Osteoblast (primary cell): Measurements from ENCODE around the gene CLDN11. TPM values are rescaled to one million over a fixed set of nuclear protein-coding genes. Genes with fewer than 3 reads are reported as not detected.

ENCODE experiments used
- DNase-seq: peaks from one replicate; pipeline ENCODE4 v3.0.0; 2011; ENCODE audit warnings: low spot score, mixed read lengths; ENCODE audit not compliant: insufficient read length; ENCODE audit errors: missing footprints
- H2AFZ ChIP-seq: 2 replicates; pipeline ENCODE4 v1.6.0; 2011; ENCODE audit warnings: mild to moderate bottlenecking, low read length
- H3K27ac ChIP-seq: 2 replicates; pipeline ENCODE4 v1.5.1; 2011; ENCODE audit warnings: mild to moderate bottlenecking, low read depth, low read length, moderate library complexity
- H3K27me3 ChIP-seq: 2 replicates; pipeline ENCODE4 v1.6.0; 2012; ENCODE audit warnings: mild to moderate bottlenecking, control low read depth, inconsistent platforms, low read length, moderate library complexity; ENCODE audit not compliant: insufficient read depth
- H3K36me3 ChIP-seq: 2 replicates; pipeline ENCODE4 v1.5.1; 2011; ENCODE audit warnings: mild to moderate bottlenecking, low read length, control low read depth, moderate library complexity; ENCODE audit not compliant: insufficient read depth
- H3K4me1 ChIP-seq: 2 replicates; pipeline ENCODE4 v1.5.1; 2011; ENCODE audit warnings: mild to moderate bottlenecking, low read length, control low read depth, moderate library complexity; ENCODE audit not compliant: insufficient read depth
- H3K4me2 ChIP-seq: 2 replicates; pipeline ENCODE4 v1.6.0; 2011; ENCODE audit warnings: mild to moderate bottlenecking, low read length; ENCODE audit not compliant: insufficient read depth
- H3K4me3 ChIP-seq: fragments of 200-600 bp; sonication (generic); 3 replicates; pipeline ENCODE4 v1.5.1; 2012; ENCODE audit warnings: mild to moderate bottlenecking, low read length, inconsistent platforms; ENCODE audit not compliant: insufficient read depth
- H3K79me2 ChIP-seq: 2 replicates; pipeline ENCODE4 v1.6.0; 2012; ENCODE audit warnings: mild to moderate bottlenecking, low read length, control low read depth, inconsistent platforms; ENCODE audit not compliant: insufficient read depth
- H3K9me3 ChIP-seq: 2 replicates; pipeline ENCODE4 v1.5.1; 2011; ENCODE audit warnings: low read depth, low read length, control low read depth
- H4K20me1 ChIP-seq: 2 replicates; pipeline ENCODE4 v1.6.0; 2012; ENCODE audit warnings: mild to moderate bottlenecking, low read length, control low read depth; ENCODE audit not compliant: insufficient read depth
- CTCF ChIP-seq: IDR thresholded peaks from 2 replicates; pipeline ENCODE4 v1.5.1; 2011; ENCODE audit warnings: mild to moderate bottlenecking, low read depth, low read length, moderate library complexity; ENCODE audit errors: extremely low read depth
- total RNA-seq: library from RNA; depleted of rRNA; stranded (reverse); fragments of >200 nt; gene quantifications from 2 replicates; pipeline ENCODE4 v1.2.3, GENCODE V29; 2012

CLDN11 gene
- total RNA-seq, 1 donor = 50.3 TPM

- Histone ChIP-seq H3K27me3 (no peaks in the 10 kb centered on the region), H3K9me3 (no peaks in the 10 kb centered on the region), H3K4me3 (no peak overlapping the region), H3K4me1 (peaks cover 20% of the 10 kb centered on the region), H3K36me3 (peaks cover 16% of the 10 kb centered on the region), H4K20me1 (no peaks in the 10 kb centered on the region), H3K79me2 (no peaks in the 10 kb centered on the region), H3K4me2 (no peak overlapping the region), H2AFZ (no peak overlapping the region), H3K27ac (no peak overlapping the region)
- TF ChIP-seq CTCF = no peak
- peak; percentile 18 for DNase-seq
Measured at GRCh38 chr3:170426240-170426797, 7.7 kb downstream of the CLDN11 start.

GRCh38 chr3:170428095-170428494 is 9.4 kb downstream of the CLDN11 start:
- H3K36me3 ChIP-seq = peaks cover 14% of the 10 kb centered on the region
- H3K4me2 ChIP-seq = no peak overlapping the region
- H3K9me3 ChIP-seq = no peaks in the 10 kb centered on the region
- H4K20me1 ChIP-seq = no peaks in the 10 kb centered on the region
- no peaks in the 10 kb centered on the region for H3K79me2 ChIP-seq
- H3K4me1 ChIP-seq = peaks cover 16% of the 10 kb centered on the region
- no peak overlapping the region for H3K4me3 ChIP-seq
- no peak for TF ChIP-seq CTCF
- DNase-seq = no peak
- no peaks in the 10 kb centered on the region for H3K27me3 ChIP-seq
- no peak overlapping the region for H3K27ac ChIP-seq
- no peak overlapping the region for H2AFZ ChIP-seq

- H3K4me3 ChIP-seq = no peak overlapping the region
- DNase-seq = peak; percentile 63
- no peaks in the 10 kb centered on the region for H4K20me1 ChIP-seq
- H3K36me3 ChIP-seq = peaks cover 16% of the 10 kb centered on the region
- no peak for TF ChIP-seq CTCF
- H3K27ac ChIP-seq = no peak overlapping the region
- H3K9me3 ChIP-seq = no peaks in the 10 kb centered on the region
- no peaks in the 10 kb centered on the region for H3K27me3 ChIP-seq
- H3K79me2 ChIP-seq = no peaks in the 10 kb centered on the region
- peaks cover 16% of the 10 kb centered on the region for H3K4me1 ChIP-seq
- H3K4me2 ChIP-seq = no peak overlapping the region
- H2AFZ ChIP-seq = no peak overlapping the region
Measured at GRCh38 chr3:170429050-170429449, 10.4 kb downstream of the CLDN11 start.

GRCh38 chr3:170431054-170431453 is 12.4 kb downstream of the CLDN11 start:
- H3K9me3 ChIP-seq = no peaks in the 10 kb centered on the region
- DNase-seq = no peak
- H3K27me3 ChIP-seq = no peaks in the 10 kb centered on the region
- H2AFZ ChIP-seq = no peak overlapping the region
- no peaks in the 10 kb centered on the region for H4K20me1 ChIP-seq
- peak; percentile 25 for TF ChIP-seq CTCF
- H3K4me2 ChIP-seq = no peak overlapping the region
- H3K4me3 ChIP-seq = no peak overlapping the region
- H3K79me2 ChIP-seq = no peaks in the 10 kb centered on the region
- peaks cover 16% of the 10 kb centered on the region for H3K4me1 ChIP-seq
- peaks cover 16% of the 10 kb centered on the region for H3K36me3 ChIP-seq
- no peak overlapping the region for H3K27ac ChIP-seq
